H9 (cell line): ENCODE measurements around the gene CCDC82. TPM values are rescaled to one million over a fixed set of nuclear protein-coding genes. Genes with fewer than 3 reads are reported as not detected.

Source experiments
- DNase-seq: peaks from one replicate; pipeline ENCODE4 v3.0.0-alpha.2; 2017
- H2AFZ ChIP-seq: one replicate; pipeline ENCODE4 v1.6.1; 2013; ENCODE audit warnings: mild to moderate bottlenecking, low read length, control low read depth, moderate library complexity
- H2AK5ac ChIP-seq: 2 replicates; pipeline ENCODE4 v1.6.1; 2013; ENCODE audit warnings: low read length, control low read depth, mixed read lengths; ENCODE audit not compliant: insufficient read length
- H2BK120ac ChIP-seq: one replicate; pipeline ENCODE4 v1.6.1; 2013; ENCODE audit warnings: low read depth, mild to moderate bottlenecking, low read length, control low read depth, inconsistent platforms; ENCODE audit not compliant: poor library complexity, severe bottlenecking
- H2BK12ac ChIP-seq: 2 replicates; pipeline ENCODE4 v1.6.1; 2013; ENCODE audit warnings: low read length, control low read depth, mixed read lengths, low read depth; ENCODE audit not compliant: insufficient read length
- H2BK15ac ChIP-seq: 2 replicates; pipeline ENCODE4 v1.6.1; 2013; ENCODE audit warnings: low read depth, low read length, control low read depth
- H2BK20ac ChIP-seq: one replicate; pipeline ENCODE4 v1.6.1; 2013; ENCODE audit warnings: low read depth, mild to moderate bottlenecking, low read length, control low read depth, inconsistent platforms; ENCODE audit not compliant: poor library complexity, severe bottlenecking
- H2BK5ac ChIP-seq: 2 replicates; pipeline ENCODE4 v1.6.1; 2013; ENCODE audit warnings: low read length, control low read depth, mixed read lengths; ENCODE audit not compliant: insufficient read length
- H3K14ac ChIP-seq: 2 replicates; pipeline ENCODE4 v1.6.1; 2013; ENCODE audit warnings: low read length, control low read depth; ENCODE audit not compliant: insufficient read depth
- H3K18ac ChIP-seq: 2 replicates; pipeline ENCODE4 v1.6.1; 2013; ENCODE audit warnings: low read depth, mild to moderate bottlenecking, mixed read lengths, low read length, control low read depth; ENCODE audit not compliant: insufficient read length
- H3K23ac ChIP-seq: 2 replicates; pipeline ENCODE4 v1.6.1; 2013; ENCODE audit warnings: low read length, control low read depth, mixed read lengths, low read depth; ENCODE audit not compliant: insufficient read length
- H3K23me2 ChIP-seq: 2 replicates; pipeline ENCODE4 v1.6.1; 2013; ENCODE audit warnings: low read depth, mild to moderate bottlenecking, mixed read lengths, low read length, control low read depth; ENCODE audit not compliant: insufficient read length, poor library complexity, severe bottlenecking
- H3K27ac ChIP-seq: 2 replicates; pipeline ENCODE4 v1.5.1; 2013; ENCODE audit warnings: low read length, control low read depth, mixed read lengths, low read depth; ENCODE audit not compliant: insufficient read length
- H3K27me3 ChIP-seq: 2 replicates; pipeline ENCODE4 v1.6.1; 2013; ENCODE audit warnings: low read length, control low read depth, inconsistent platforms; ENCODE audit not compliant: insufficient read depth
- H3K4ac ChIP-seq: 2 replicates; pipeline ENCODE4 v1.6.1; 2013; ENCODE audit warnings: low read depth, mild to moderate bottlenecking, control low read depth, inconsistent platforms, low read length, moderate library complexity
- H3K4me1 ChIP-seq: 2 replicates; pipeline ENCODE4 v1.6.1; 2013; ENCODE audit warnings: low read length, control low read depth, inconsistent platforms; ENCODE audit not compliant: insufficient read depth
- H3K4me2 ChIP-seq: 2 replicates; pipeline ENCODE4 v1.6.1; 2013; ENCODE audit warnings: low read length, control low read depth, mixed read lengths; ENCODE audit not compliant: insufficient read length, insufficient read depth
- H3K56ac ChIP-seq: 2 replicates; pipeline ENCODE4 v1.6.1; 2013; ENCODE audit warnings: low read depth, mild to moderate bottlenecking, mixed read lengths, low read length, control low read depth; ENCODE audit not compliant: insufficient read length
- H3K79me1 ChIP-seq: 2 replicates; pipeline ENCODE4 v1.6.1; 2013; ENCODE audit warnings: low read depth, mild to moderate bottlenecking, moderate library complexity, low read length, control low read depth, inconsistent platforms; ENCODE audit not compliant: insufficient read depth, poor library complexity, severe bottlenecking
- H3K79me2 ChIP-seq: 2 replicates; pipeline ENCODE4 v1.6.1; 2013; ENCODE audit warnings: low read length, control low read depth, inconsistent platforms; ENCODE audit not compliant: insufficient read depth
- H3K9ac ChIP-seq: 2 replicates; pipeline ENCODE4 v1.6.1; 2013; ENCODE audit warnings: low read length, control low read depth, mixed read lengths; ENCODE audit not compliant: insufficient read length; ENCODE audit errors: extremely low read depth
- H3K9me3 ChIP-seq: one replicate; pipeline ENCODE4 v1.6.1; 2013; ENCODE audit warnings: low read depth, low read length, inconsistent platforms; ENCODE audit not compliant: control insufficient read depth
- H3T11ph ChIP-seq: one replicate; pipeline ENCODE4 v1.6.1; 2013; ENCODE audit warnings: mild to moderate bottlenecking, low read length, control low read depth, inconsistent platforms
- H4K20me1 ChIP-seq: one replicate; pipeline ENCODE4 v1.6.1; 2013; ENCODE audit not compliant: control insufficient read depth, insufficient read length, insufficient read depth
- H4K5ac ChIP-seq: 2 replicates; pipeline ENCODE4 v1.6.1; 2013; ENCODE audit warnings: low read depth, mild to moderate bottlenecking, mixed read lengths, low read length, control low read depth; ENCODE audit not compliant: insufficient read length
- H4K8ac ChIP-seq: replicated peaks from 2 replicates; pipeline ENCODE4 v1.6.1; 2013; ENCODE audit warnings: low read length, control low read depth, mixed read lengths, low read depth; ENCODE audit not compliant: insufficient read length
- H4K91ac ChIP-seq: 2 replicates; pipeline ENCODE4 v1.6.1; 2013; ENCODE audit warnings: low read depth, mild to moderate bottlenecking, moderate library complexity, mixed read lengths, low read length, control low read depth; ENCODE audit not compliant: insufficient read length
- H3K27ac Mint-ChIP-seq, 3 experiments: 2 replicates in 2 of 3; 3 replicates in 1 of 3; pipeline ENCODE4 v1.8.0; 2020 to 2021; ENCODE audit warnings: mixed read lengths in 3 of 3, mild to moderate bottlenecking in 1 of 3, moderate library complexity in 1 of 3
- H3K27me3 Mint-ChIP-seq: 2 replicates; pipeline ENCODE4 v1.8.0; 2021; ENCODE audit warnings: low read depth, mild to moderate bottlenecking, moderate library complexity, mixed read lengths
- H3K36me3 Mint-ChIP-seq, 3 experiments: 2 replicates in 2 of 3; 3 replicates in 1 of 3; pipeline ENCODE4 v1.8.0; 2020 to 2021; ENCODE audit warnings: low read depth in 3 of 3, mixed read lengths in 3 of 3; ENCODE audit not compliant: insufficient read depth in 1 of 3
- H3K4me1 Mint-ChIP-seq, 2 experiments: 2 replicates each; pipeline ENCODE4 v1.8.0; 2020; ENCODE audit warnings: mixed read lengths in 2 of 2
- H3K4me3 Mint-ChIP-seq, 2 experiments: 2 replicates in 1 of 2; 3 replicates in 1 of 2; pipeline ENCODE4 v1.8.0; 2020 to 2021; ENCODE audit warnings: mild to moderate bottlenecking in 2 of 2, mixed read lengths in 2 of 2, moderate library complexity in 1 of 2
- H3K9me3 Mint-ChIP-seq, 2 experiments: 2 replicates in 1 of 2; 3 replicates in 1 of 2; pipeline ENCODE4 v1.8.0; 2020; ENCODE audit warnings: mild to moderate bottlenecking in 2 of 2, mixed read lengths in 2 of 2, moderate library complexity in 1 of 2
- CTCF ChIP-seq: fragments of 200-600 bp; sonication (generic); conservative IDR thresholded peaks from 3 replicates; pipeline ENCODE4 v1.8.0; 2021; ENCODE audit warnings: antibody characterized with exemption, mild to moderate bottlenecking
- WGBS: extraction: QIAGEN DNeasy Blood & Tissue Kit; methylation state at CpG from one replicate; pipeline ENCODE4 v1.1.7; 2013; ENCODE audit warnings: missing lambda C conversion rate, low lambda C conversion rate, mixed read lengths; ENCODE audit not compliant: insufficient read length; ENCODE audit errors: extremely low coverage; 5-methylcytosine and 5-hydroxymethylcytosine counted together
- total RNA-seq: library from RNA; stranded (reverse); gene quantifications from 2 replicates; pipeline ENCODE4 v1.2.1, GENCODE V29; 2021

Gene CCDC82
- total RNA-seq, 1 experiment from 2014 or later, result 17.4 TPM

GRCh38 chr11:96329855-96330510 is 59.7 kb downstream of the CCDC82 start:
- Mint-ChIP-seq H3K27ac (no peak overlapping the region), H3K9me3 (no peaks in the 10 kb centered on the region), H3K27me3 (no peaks in the 10 kb centered on the region), H3K36me3 (no peaks in the 10 kb centered on the region; a peak in 2 of 7 replicates), H3K4me1 (peaks cover 58 to 69% of the 10 kb centered on the region in 2 experiments), H3K4me3 (no peak overlapping the region)
- Histone ChIP-seq H2BK12ac (no peak overlapping the region), H3K14ac (no peak overlapping the region), H4K91ac (no peak overlapping the region), H3K79me1 (no peaks in the 10 kb centered on the region), H2BK120ac (no peak overlapping the region), H3K4me2 (no peak overlapping the region), H3K23me2 (no peaks in the 10 kb centered on the region), H3K9ac (no peak overlapping the region), H4K8ac (no peak overlapping the region), H4K5ac (no peak overlapping the region), H3K27me3 (no peaks in the 10 kb centered on the region), H2AK5ac (no peak overlapping the region), H2AFZ (no peak overlapping the region), H3K18ac (no peak overlapping the region), H2BK20ac (no peak overlapping the region), H3K9me3 (no peaks in the 10 kb centered on the region), H3K79me2 (peaks cover 3% of the 10 kb centered on the region; the same call in 1 of the 2 replicates), H3K27ac (no peak overlapping the region), H2BK15ac (no peak overlapping the region), H3K4ac (no peak overlapping the region), H3T11ph (no peak overlapping the region), H3K23ac (no peak overlapping the region), H2BK5ac (no peak overlapping the region), H3K4me1 (peaks cover 16% of the 10 kb centered on the region), H3K56ac (no peak overlapping the region), H4K20me1 (no peaks in the 10 kb centered on the region)
- no CpG with 5 or more reads among the region's 3 CpGs for WGBS
- DNase-seq, result no peak
- no peak for TF ChIP-seq CTCF
